ENCODE measurements around the gene ADAM8.

DNA sequence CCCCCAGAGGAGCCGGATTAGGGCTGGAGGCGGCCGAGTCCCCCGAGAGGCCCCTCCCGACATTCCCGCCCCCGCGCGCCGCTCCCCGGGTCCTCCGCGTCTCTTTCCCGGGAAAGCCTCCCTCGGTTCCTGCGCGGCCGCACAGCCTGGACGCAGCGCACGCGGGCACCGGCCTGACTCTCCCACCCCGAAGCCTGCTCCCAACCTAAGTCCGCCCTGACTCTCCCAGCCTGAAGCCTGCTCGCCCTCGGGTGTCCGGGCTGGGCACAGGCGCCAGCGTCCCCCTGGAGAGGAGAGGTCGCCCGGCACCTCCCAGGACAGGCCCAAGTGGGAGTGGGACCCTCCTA is 39.5 kb downstream of the ADAM8 start:
- no peak for TF ChIP-seq POLR2A (IDR thresholded peaks at IDR 0.05)
- TF ChIP-seq, protein P1, sequence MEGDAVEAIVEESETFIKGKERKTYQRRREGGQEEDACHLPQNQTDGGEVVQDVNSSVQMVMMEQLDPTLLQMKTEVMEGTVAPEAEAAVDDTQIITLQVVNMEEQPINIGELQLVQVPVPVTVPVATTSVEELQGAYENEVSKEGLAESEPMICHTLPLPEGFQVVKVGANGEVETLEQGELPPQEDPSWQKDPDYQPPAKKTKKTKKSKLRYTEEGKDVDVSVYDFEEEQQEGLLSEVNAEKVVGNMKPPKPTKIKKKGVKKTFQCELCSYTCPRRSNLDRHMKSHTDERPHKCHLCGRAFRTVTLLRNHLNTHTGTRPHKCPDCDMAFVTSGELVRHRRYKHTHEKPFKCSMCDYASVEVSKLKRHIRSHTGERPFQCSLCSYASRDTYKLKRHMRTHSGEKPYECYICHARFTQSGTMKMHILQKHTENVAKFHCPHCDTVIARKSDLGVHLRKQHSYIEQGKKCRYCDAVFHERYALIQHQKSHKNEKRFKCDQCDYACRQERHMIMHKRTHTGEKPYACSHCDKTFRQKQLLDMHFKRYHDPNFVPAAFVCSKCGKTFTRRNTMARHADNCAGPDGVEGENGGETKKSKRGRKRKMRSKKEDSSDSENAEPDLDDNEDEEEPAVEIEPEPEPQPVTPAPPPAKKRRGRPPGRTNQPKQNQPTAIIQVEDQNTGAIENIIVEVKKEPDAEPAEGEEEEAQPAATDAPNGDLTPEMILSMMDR (IDR thresholded peaks at IDR 0.05), result no peak
